ENCODE measurements around the gene ASTN1.

ASTN1 gene

GRCh38 chr1:177024623-177025022 lies 139.9 kb downstream of the ASTN1 start:
- no peak for DNase-seq

- peak; percentile 18 for DNase-seq
Observed at GRCh38 chr1:177023726-177024125, 140.8 kb downstream of the ASTN1 start.

- no peak for DNase-seq
Observed at GRCh38 chr1:177023249-177023648, 141.3 kb downstream of the ASTN1 start.

GRCh38 chr1:177021687-177022086 lies 142.8 kb downstream of the ASTN1 start:
- peak; percentile 84 for DNase-seq

- DNase-seq = peak; percentile 88
Observed at GRCh38 chr1:177020851-177021589, 143.5 kb downstream of the ASTN1 start.

- DNase-seq = peak; percentile 28
Observed at GRCh38 chr1:177017287-177017852, 147.1 kb downstream of the ASTN1 start.

- no peak for DNase-seq
Observed at GRCh38 chr1:177014325-177014724, 150.2 kb downstream of the ASTN1 start.

GRCh38 chr1:177012342-177012925 lies 152.1 kb downstream of the ASTN1 start:
- peak; percentile 54 for DNase-seq

GRCh38 chr1:177011508-177011907 lies 153.0 kb downstream of the ASTN1 start:
- no peak for DNase-seq

- peak; percentile 53 for DNase-seq
Observed at GRCh38 chr1:177010211-177010825, 154.2 kb downstream of the ASTN1 start.

- peak; percentile 13 for DNase-seq
Observed at GRCh38 chr1:177008653-177009052, 155.9 kb downstream of the ASTN1 start.

- no peak for DNase-seq
Observed at GRCh38 chr1:177007437-177008161, 156.9 kb downstream of the ASTN1 start.

GRCh38 chr1:177002891-177003290 lies 161.6 kb downstream of the ASTN1 start:
- DNase-seq = no peak

- no peak for DNase-seq
Observed at GRCh38 chr1:177001556-177001955, 163.0 kb downstream of the ASTN1 start.

GRCh38 chr1:176998183-176998795 lies 166.2 kb downstream of the ASTN1 start:
- DNase-seq = peak; percentile 97

- DNase-seq = no peak
Observed at GRCh38 chr1:176996456-176997090, 167.9 kb downstream of the ASTN1 start.

GRCh38 chr1:176994931-176995596 lies 169.4 kb downstream of the ASTN1 start:
- DNase-seq = peak; percentile 39

GRCh38 chr1:176993587-176993986 lies 170.9 kb downstream of the ASTN1 start:
- no peak for DNase-seq

GRCh38 chr1:176989754-176990153 lies 174.8 kb downstream of the ASTN1 start:
- DNase-seq = peak; percentile 27

GRCh38 chr1:176989023-176989422 lies 175.5 kb downstream of the ASTN1 start:
- peak; percentile 89 for DNase-seq

- no peak for DNase-seq
Observed at GRCh38 chr1:176987016-176987415, 177.5 kb downstream of the ASTN1 start.

GRCh38 chr1:176983731-176984130 lies 180.8 kb downstream of the ASTN1 start:
- peak; percentile 88 for DNase-seq

Measured in NCI-H82 (cell line).